NCI-H1417 treated with DMSO at 0.1 percent for 48 hours (cell line): Measurements from ENCODE around the gene LENG8.
A peak's percentile ranks its signal among the peaks of the same experiment; 100 is the strongest.

Source experiments
- DNase-seq: peaks from one replicate; lab custom pipeline; 2025; lab: John Stamatoyannopoulos, UW

LENG8 gene

DNA sequence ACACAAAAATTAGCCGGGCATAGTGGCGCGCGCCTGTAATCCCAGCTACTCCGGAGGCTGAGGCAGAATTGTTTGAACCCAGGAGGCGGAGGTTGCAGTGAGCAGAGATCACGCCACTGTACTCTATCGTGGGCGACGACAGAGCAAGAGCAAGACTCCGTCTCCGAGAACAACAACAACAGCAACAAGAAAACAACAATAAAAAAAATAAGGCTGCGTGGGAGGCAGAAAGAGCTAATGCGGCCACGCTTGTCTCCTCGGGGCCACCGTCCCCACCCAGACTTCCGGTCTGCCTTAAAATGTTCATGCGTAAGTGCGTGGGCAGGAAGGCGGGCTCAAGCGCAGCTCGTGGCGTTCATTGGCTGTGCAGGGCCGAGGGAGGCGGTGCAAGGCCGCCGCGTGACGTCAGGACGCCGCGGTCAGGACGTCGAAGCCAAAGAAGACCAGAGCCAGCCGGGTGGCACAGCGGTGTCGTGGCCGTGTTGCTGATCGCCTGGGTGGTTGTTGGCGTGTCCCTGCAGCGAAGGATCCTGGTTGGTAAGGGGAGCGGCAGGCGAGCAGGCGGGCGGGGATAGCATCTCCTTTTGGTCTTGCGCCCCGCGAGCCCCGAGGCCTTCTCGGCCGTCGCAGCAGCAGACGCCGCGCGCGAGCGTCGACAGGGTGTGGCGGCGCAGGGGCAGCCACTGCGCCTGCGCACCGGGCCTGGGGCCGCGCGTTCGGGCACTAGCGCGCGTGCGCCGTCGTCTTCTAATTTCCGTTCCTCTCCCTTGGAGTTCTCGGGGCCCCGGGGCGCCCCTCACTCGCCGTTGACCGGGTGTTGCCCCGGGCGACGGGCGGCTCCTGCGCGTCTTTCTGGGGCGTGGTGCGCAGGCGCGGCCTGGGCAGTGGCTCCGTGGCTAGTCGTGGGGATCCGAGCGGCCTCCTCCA lies at the start of gene LENG8:
LENG8 (plus strand) TSS at position 426 of the 927 bp plus-strand sequence. CDS start 2,146 bp downstream, outside the sequence.
- peak; percentile 75 for DNase-seq

DNA sequence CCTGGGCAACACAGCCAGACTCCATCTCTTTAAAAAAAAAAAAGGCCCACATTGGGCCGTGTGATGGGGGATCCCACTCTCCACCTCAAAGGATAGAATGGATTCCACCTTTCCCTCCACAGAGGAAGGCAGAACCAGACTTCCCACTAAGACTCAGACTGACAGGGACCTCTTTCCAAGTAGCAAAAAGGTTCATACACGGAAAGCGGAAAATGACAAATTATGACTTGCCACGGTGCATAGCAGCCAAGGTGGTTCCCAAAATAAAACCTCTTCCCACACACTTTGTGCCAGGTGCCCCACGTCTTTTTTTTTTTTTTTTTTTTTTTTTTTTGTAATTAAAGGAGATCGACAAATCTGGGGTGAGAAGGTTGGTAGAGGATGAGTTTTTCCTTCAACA lies 48.1 kb upstream of the LENG8 start:
- DNase-seq = no peak

DNA sequence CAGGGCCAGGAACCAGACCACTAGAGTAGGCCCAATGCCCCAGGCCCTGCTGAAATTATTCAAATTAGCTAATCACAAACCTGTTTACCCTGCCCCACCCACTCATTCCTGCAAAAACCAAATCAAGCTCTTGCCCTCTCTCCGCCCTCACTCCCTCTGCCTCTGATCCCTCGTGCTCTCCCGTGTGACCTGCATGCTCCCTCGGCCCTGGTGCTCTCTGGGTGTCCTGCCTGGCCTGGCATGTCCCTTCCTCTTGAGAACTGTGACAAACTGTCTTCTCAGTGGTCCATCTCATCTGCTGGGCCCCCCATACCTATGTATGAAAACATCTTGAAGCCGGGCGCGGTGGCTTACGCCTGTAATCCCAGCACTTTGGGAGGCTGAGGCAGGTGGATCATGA lies 45.9 kb upstream of the LENG8 start:
- no peak for DNase-seq

DNA sequence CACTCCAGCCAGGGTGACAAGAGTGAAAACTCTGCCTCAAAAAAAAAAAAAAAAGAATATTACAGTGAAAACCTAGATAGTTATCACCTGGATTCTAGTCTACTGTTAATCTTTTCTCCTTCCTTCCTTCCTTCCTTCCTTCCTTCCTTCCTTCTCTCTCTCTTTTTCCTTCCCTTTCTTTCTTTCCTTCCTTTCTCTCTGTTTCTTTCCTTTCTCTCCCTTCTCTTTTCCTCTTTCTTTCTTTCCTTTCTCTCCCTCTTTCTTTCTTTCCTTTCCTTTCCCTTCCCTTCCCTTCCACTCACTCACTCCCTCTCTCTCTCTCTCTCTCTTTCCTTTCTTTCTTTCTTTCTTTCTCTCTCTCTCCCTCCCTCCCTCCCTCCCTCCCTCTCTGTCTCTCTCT lies 43.4 kb upstream of the LENG8 start:
- no peak for DNase-seq

DNA sequence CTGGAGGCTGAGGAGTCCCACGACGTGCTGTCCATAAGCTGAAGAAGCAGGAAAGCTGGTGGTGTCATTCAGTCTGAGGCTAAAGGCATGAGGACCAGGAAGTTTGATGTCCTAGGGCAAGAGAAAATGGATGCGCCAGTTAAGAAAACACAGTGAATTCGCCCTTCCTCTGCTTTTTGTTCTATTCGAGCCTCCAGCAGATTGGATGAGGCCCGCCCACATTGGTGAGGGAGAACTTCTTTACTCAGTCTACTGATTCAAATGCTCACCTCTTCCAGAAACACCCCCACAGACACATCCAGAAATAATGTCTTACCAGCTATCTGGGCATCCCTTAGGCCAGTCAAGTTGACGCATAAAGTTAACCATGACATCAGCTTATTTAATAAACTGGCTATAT lies 41.2 kb upstream of the LENG8 start:
- DNase-seq = no peak

DNA sequence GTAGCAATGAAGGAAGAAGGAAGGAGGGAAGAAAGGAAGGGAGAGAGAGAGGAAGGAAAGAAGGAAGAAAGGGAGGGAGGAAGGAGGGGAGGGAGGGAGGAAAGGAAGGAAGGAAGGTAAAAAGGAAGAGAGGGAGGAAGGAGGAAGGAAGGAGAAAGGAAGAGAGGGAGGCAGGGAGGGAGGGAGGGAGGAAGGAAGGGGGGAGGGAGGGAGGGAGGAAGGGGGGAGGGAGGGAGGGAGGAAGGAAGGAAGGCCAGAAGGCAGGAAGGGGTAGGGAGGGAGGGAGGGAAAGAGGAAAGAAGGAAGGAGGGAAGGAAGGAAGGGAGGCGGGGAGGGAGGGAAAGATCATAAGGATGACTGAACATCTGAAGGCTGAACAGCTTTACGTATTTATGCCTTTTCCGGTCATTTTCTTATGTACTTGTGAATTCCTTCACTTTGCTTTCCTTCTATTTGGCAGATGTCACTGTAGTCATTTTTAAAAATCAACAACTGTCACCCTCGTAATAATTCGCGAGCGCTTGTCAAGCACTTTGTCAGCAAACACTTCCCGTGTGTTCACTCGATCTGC lies 40.5 kb upstream of the LENG8 start:
- no peak for DNase-seq

DNA sequence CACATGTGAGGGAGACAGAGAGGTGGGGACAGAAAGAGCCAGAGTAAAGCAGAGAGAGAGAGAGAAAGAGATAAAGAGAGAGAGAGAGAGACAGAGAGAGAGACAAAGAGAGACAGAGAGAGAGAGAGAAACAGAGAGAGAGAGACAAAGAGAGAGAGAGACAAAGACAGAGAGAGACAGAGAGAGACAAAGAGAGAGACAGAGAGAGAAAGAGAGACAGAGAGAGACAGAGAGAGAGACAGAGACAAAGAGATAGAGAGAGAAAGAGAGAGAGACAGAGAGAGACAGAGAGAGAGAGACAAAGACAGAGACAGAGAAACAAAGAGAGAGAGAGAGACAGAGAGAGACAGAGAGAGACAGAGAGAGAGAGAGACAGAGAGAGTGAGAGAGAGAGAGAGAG lies 38.0 kb upstream of the LENG8 start:
- no peak for DNase-seq

DNA sequence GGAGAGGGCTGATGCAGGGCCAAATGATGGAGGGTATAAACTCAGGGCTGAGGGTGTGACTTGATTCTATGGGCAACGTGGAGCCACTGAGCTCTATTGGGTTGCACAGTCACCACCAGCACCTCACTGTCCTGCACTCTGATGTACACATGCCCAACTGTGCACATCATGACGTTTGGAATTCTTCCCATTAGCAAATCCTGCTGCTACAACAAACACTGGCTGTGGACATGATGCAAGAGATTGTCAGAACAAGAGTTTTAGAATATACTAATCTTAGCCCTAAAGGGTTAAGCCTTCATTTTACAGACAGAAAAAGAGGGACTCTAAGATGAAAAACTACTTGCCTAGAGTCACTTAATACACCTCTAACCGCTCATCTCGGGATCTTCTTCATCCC lies 36.1 kb upstream of the LENG8 start:
- no peak for DNase-seq

DNA sequence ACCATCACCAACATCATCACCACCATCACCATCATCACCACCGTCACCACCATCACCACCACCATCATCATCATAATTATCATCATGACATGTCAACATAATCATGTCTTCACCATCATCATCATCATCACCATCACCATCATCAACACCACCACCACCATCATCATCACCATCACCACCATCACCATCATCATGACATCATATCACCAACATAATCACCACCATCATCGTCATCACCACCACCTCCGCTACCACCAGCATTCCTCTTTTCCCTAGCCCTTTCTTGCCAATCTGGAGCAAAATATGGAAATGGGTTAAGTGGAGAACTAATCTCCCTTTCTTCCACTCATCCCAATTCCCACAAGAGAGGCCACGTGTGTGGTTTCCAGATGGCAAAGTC lies 34.8 kb upstream of the LENG8 start:
- DNase-seq = no peak

DNA sequence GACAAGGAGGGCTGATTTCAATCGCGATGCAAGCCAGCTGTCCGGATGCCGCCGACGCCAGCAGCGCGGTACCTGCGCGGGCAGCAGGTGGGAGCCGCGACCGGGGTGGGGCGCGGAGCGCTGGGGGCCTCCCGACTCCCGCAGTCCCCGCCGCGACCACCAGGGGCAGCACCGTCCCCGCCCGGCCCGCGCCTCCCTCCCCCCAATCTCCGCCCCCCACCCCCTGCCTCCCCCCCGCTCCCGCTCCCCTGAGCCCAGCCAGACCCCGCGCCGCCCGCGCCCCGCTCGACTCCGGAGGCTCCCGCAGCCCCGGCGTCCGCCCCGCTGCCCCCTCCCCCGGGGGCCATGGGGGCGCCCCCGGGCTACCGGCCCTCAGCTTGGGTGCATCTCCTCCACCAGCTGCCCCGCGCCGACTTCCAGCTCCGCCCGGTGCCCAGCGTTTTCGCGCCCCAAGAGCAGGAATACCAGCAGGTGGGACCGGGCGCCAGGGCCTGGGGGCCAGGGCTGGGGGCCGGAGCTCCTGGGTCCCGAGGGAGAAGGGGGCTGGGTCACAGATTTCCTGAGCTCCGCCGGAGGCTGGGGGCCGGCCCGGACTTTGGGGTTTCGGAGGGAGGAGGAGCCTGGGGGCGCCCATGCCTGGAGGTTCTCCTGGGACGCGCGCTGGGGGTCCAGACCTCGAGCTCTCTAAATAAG lies 33.6 kb upstream of the LENG8 start, which contains the start of gene TTYH1:
TTYH1 (plus strand) TSS at position 257 of the 693 bp plus-strand sequence; CDS start at position 346, 89 bp downstream.
- no peak for DNase-seq

DNA sequence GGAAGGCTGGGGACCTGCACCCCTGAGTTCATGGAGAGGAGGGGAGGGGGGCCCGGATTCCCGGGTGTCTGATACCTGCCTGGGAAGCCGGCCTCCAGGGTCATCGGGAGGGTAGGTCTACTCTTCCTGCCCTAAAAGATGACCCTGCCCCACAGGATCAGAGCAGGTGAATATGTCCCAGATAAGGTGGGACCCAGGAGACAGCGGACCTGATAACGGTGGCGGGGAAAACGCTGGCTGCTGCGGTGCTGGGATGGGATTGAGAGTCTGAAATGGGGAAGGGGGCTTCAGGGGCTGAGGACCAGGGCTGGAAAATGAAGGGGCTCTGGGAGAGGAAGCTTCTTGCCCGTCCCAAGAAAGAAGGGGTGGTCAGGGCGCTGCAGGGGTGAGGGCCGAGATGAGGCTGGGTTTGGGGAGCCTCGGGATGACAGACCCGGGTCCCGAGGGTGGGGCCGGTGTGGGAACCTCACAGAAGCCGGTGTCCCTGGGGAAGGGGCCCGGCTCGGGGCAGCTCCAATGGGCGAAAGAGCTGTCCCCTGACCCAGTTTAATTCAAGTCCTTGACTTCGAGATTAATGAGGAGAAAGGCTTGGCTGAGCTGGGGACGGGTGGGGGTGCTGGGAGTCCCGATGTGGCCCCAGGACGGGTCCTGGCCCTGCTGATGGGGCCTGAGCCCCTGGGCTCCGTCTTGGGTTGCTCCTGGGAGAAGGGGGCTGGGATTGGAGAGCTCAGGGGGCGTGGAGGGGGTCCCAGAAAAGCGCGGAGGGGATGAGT lies 32.9 kb upstream of the LENG8 start:
- DNase-seq = no peak

DNA sequence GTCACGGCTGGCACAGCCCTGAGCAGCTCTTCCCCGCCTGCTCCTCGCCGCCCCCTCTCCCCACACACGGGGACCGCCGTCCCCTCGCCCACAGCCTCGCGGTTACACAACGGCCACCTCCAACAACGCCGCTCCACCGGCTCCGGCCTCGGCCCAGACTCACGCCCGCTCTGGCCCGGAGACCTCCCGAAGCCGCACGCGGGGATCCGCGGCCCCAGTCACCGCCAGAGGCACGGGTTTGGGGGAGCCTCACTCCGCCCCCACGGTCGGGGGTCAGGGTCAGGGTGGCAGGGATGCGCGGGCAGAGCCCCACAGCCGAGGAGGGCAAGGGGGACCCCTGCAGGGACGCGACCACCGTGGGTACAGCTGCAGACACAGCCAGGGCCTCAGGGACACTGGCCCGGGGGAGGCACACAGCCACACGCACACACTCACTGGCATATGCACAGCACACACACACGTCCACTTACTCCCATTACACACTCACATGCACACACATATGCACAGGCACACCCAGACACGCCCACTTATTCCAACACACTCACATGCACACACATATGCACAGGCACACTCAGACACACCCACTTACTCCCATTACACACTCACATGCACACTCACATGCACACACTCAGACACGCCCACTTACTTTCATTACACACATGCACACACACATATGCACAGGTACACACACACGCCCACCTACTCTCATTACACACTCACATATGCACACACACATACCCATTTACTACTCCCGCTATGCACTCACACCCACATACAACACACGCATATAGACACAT lies 32.1 kb upstream of the LENG8 start:
- no peak for DNase-seq

DNA sequence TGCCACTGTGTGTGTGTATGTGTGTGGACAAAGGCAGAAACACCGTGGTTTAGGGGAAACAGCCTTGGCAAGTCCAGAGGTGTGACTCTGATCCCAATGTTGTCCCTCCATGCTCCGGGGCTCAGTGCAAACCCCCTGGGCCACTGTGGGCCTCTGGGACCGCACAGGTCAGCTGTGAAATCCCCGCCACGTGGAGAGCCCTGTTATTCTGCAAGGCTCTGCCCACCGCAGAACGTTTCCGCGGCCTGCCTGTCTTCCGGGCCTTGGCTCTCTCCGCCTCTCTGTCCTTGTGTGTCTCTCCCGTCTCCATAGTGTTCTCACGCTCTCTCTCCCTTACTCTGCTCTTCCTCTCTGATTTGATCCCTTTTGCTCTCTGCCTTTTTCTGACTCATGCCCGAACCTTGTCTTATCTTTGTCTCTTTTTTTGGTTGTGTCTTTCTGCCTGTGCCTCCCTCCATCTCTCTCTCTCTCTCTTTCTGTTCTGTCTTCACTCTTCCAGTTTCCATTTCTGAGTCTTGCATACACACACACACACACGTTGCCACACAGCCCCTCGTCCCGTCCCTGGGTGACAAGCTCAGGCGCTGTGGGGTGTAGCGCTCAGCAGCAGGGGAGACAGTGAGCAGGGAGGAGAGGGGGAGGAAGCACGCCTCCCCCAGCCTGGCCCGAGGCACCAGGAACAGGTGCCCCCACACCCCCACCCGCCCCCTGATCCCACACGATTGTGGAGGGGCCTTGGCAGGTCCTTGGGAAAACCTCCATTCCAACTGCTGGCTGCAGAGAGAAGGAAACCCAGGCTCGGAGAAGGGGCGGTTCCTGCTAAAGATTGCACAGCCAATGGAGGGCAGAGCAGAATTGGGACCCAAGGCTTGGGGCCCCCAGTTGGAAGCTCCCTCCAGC lies 30.7 kb upstream of the LENG8 start:
- DNase-seq = no peak

DNA sequence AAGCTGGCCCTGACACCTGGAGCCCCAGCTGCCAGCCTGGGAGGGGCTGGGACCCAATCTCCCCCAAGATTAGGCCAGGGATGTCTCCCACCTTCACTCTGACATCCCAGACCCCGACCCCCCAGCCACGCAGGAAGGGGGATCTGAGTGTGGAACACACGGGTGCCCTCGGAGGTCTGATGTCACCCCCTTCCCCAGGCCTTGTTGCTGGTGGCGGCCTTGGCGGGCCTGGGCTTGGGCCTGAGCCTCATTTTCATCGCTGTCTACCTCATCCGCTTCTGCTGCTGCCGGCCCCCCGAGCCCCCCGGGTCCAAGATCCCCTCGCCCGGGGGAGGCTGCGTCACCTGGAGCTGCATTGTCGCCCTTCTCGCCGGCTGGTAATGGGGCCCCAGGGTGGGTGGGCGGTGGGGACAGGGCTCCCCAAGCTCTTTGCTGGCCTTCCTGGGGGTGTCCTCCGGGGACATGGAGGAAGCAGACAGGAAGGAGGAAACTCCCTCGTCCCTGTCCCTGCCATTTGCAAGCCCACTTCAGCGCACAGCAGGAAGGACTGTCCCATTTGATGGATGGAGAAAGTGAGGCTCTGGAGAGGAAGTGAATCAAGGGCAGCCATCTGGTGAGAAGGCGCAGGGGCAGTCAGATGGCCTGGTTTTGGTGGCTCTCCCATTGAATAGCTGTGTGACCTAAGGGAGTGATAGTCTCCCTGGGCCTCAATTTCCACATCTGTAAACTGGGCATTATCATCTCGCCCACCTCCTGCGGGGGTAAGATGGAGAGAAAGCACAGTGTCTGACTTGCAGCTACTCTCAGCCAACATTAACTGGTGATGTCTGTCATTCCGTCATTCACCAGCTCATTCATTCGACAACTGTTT lies 29.8 kb upstream of the LENG8 start:
- DNase-seq = no peak

DNA sequence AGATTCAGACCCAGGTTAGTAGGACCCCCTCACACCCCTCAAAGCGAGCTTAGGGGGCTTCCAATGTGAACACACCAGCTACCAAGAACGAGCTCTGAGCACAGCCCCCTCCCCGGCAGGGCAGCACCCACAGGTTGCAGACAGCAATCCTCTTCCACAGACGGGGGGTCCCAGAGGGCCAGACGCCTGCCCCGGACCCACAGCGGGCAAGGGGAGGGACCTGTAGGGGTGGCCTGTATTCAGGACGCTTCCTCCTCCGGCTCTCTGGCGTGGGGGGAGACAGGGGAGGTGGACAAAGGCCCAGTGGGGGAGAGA lies 29.0 kb upstream of the LENG8 start:
- DNase-seq = no peak

DNA sequence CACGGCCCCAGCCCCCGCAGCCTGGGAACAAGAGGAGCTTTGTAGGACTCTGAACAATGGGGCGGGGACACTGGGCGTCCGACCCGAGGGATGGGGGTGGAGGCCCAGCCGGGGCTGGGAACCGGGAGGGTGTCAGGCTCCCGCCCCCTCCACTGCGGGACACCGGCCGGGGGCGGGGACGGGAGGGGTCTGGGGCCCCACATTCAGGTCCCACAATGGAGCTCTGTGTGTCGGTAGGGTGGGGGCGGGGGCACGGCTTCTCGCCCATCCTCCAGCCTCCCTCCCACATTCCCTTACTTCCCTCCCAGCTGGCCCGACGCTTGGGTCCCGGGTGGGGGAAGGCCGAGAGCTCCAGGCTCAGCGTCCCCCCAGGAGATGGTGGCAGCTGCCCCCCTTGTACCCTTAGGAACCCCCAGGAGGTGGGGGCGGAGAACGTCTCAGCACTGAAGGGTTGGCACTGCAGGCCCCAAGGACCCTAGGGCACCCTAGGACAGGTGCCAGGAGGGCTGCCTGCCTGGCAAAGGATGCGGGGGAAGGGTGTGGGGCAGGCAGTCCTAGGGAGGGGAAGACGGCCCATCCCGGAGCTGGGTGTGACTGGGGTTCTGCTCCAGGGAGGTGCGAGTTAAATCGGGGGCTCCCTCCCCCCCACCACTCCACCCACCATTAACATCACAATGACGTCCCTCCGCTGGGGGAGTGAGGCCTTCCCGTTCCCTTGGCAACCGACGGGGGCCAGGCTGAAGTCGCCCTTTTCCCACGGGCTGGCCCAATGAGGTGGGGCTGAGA lies 28.4 kb upstream of the LENG8 start:
- DNase-seq = no peak

DNA sequence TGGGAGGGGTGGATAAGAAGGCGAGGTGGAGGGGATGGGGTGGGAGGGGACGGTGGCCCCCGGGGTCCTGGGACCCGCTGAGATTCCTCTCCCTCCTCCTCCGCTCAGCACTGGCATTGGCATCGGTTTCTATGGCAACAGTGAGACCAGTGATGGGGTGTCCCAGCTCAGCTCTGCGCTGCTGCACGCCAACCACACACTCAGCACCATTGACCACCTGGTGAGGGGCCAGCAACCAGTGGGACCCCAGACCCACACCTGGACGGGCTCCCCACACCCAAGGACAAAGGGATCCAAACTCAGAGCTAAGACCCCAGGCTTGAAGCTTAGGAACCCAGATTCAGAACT lies 27.9 kb upstream of the LENG8 start:
- no peak for DNase-seq

DNA sequence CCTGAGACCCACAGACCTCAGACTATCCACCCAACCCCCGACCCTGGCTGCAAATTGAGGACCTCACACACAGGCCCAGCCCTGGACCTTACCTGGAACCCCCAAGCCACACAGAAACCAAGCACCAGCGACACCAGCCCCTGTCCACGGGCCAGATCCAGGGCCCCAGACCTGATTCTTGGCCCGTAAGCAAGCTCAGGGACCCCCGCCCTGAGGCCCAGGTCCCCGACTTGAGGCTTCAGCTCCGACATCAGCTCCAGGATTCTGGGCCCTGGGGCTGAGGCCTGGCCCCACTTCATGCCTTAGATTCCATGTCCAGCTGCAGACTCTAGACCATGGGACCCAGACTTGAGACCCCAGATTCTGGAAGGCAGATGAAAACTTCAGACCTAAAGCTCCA lies 27.5 kb upstream of the LENG8 start:
- no peak for DNase-seq

DNA sequence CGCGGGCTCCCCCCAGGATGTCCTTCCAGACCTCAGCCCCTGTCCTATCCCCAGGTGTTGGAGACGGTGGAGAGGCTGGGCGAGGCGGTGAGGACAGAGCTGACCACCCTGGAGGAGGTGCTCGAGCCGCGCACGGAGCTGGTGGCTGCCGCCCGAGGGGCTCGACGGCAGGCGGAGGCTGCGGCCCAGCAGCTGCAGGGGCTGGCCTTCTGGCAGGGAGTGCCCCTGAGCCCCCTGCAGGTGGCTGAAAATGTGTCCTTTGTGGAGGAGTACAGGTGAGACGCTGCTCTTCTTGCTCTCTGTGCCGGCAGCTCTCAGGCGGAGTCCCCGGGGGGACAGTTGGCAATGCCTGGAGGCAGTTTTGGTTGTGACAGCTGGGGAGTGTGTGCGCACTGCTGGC lies 26.9 kb upstream of the LENG8 start:
- no peak for DNase-seq
